ENCODE measurements around the gene GDAP1L1.

Gene GDAP1L1

DNA sequence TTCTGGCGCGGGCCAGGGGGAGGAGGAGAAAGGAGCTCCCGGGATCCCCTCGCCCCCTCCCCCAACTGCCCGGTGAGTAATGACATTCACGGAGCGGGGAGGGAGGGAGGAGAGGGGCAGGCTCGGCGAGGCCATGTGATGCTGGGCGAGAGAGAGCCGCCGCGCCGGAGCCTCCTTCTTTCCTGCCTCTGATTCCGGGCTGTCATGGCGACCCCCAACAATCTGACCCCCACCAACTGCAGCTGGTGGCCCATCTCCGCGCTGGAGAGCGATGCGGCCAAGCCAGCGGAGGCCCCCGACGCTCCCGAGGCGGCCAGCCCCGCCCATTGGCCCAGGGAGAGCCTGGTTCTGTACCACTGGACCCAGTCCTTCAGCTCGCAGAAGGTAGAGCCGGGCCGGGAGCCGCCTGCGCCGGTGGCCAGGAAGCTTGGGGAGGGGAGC lies at the start of gene GDAP1L1:
GDAP1L1 (plus strand) TSS at position 178 of the 441 bp plus-strand sequence; CDS start at position 205, 27 bp downstream.
- no peak for DNase-seq (ENCODE audit: low read depth in 2 of 2, low spot score in 1 of 2)

DNA sequence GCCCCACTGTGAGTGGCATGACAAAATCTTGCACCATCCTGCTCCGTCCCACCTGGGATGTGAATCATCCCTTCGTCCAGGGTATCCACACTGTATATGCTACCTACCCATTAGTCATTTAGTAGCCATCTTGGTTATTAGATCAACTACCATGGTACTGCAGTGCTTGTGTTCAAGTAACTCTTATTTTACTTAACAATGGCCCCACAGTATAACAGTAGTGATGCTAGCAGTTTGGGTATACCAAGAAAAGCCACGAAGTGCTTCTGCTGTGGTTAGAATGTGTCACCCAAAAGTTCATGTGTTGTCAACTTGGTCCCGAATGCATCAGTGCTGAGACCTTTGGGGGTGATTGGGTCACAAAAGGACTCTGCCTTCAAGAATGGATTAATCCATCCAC lies 48.2 kb upstream of the GDAP1L1 start:
- no peak for DNase-seq (ENCODE audit: low read depth in 2 of 2, low spot score in 1 of 2)

DNA sequence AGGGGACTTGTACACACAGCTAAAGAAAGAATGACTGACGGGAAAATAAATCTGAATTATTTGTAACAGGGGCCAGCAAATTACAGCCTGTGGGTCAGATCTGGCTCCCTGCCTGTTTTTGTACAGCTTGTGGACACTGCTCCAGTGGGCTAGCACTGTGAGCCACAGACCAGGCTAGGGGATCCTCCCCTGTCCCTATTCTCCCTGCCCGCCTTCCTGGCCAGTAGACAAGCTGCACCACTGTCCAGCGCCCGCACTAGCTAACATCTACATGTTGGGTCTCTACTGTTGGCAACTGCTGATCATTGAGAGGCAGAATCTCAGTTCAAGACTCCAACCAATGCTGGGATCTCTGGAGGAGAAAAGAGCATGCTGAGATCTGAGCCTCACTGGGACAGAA lies 47.2 kb upstream of the GDAP1L1 start:
- DNase-seq (ENCODE audit: low read depth in 2 of 2, low spot score in 1 of 2): no peak

DNA sequence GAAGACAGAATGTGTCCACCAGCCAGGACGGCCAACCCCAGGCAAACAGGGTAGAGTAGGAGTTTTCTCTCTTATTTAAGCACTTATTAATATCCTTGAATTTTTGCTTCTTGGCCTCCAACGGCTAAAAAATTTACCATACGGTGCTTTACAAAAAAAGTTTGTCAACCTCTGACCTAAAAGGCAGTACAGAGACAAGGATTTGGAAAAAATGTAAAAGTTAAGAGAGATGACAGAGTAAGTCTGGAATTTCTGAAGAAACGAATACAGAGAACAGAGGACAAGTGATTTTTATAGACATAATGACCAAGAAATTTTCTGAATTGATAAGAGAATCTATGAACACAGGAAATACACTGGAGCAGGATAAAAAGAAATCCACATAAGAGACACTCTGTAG lies 46.7 kb upstream of the GDAP1L1 start:
- no peak for DNase-seq (ENCODE audit: low read depth in 2 of 2, low spot score in 1 of 2)

DNA sequence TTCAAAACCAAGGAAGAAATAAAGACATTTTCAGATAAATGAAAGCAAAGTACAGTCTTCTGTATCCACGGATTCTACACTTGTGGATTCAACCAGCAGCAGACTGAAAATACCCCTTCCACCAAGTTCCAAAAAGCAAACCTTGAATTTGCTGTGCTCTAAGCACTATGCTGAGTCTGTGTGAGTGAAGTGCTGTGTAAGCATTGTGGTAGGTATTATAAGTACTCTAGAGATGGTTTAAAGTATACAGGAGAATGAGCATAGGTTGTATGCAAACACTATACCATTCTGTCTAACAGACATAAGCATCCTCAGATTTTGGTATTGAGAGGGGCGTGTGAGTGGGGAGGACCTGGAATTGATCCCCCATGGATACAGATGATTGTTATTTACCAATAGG lies 46.1 kb upstream of the GDAP1L1 start:
- DNase-seq (ENCODE audit: low read depth in 2 of 2, low spot score in 1 of 2): no peak

DNA sequence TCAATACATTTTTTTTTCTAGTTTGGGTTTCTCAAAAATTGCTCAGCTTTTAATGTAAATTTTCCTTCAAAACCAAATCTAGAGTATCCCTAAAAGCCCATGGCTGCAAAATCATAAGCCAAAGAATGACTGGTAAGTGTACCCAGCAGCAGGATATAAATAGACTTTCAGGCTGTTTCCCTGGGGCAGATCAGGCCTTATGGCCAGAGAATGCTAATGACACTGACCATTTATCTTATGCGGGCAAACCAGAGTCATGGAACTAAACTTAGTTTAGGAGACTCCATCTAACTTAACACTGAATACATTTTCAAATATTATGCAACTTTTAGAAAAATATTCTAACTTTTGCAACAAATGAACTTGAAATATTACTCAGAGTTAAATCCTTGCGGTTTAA lies 43.9 kb upstream of the GDAP1L1 start:
- DNase-seq (ENCODE audit: low read depth in 2 of 2, low spot score in 1 of 2): no peak

DNA sequence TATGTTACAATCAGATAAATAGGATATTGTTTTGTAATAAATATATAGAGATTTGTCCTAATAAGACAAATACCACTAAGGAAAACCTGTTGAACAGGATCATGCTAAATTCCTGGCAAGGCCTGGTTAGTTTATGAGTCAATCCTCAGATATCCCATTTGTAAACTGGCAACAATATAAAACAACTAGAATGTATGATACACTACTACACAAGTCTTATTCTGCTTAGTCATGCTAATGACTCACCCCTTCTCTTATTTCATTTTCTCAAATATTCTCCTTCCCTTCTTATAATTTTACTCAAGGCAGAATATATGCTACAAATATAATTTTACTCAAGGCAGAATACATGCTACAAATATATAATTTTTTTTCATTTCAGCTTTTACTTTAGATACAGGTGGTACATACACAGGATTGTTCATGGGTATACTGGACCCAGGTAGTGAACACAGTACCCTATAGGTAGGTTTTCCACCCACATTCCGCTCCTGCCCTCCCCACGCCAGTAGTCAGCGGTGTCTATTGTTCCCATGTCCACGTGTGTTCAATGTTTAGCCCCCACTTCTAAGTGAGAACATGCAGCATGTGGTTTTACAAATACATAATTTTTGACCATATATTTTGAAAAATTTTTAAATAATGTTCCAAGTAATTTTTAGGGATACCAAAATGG lies 42.8 kb upstream of the GDAP1L1 start:
- DNase-seq (ENCODE audit: low read depth in 2 of 2, low spot score in 1 of 2): no peak

DNA sequence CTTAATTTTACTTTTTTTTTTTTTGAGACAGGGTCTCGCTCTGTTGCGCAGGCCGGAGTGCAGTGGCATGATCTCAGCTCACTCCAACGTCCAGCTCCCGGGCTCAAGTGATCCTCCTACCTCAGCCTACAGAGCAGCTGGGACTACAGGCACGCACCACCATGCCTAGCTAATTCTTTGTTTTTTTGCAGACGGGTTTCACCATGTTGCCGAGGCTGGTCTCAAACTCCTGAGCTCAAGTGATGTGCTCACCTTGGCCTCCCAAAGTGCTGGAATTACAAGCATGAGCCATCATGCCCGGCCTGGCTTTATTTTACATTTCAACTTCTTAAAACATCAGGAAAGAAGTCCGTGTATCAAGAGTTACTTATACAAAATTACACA lies 42.3 kb upstream of the GDAP1L1 start:
- no peak for DNase-seq (ENCODE audit: low read depth in 2 of 2, low spot score in 1 of 2)

DNA sequence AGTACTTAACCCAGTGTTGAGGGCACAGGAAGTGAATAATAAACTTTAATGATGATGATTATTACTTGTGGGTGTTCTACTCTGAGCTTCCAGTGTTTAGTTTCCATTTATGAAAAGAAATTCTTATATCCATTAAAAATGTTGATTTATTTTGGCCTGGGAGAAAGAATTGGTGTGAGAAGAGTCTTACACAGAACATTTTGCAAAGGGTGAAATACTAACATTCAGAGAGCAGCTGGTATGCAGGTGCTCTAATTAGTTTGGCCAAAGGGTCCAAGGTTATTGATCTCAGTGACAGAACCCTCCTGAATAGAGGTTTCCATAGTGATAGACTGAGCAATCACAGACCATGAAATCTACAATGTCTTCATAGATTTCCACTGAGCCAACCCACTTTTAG lies 41.0 kb upstream of the GDAP1L1 start:
- DNase-seq (ENCODE audit: low read depth in 2 of 2, low spot score in 1 of 2): no peak

DNA sequence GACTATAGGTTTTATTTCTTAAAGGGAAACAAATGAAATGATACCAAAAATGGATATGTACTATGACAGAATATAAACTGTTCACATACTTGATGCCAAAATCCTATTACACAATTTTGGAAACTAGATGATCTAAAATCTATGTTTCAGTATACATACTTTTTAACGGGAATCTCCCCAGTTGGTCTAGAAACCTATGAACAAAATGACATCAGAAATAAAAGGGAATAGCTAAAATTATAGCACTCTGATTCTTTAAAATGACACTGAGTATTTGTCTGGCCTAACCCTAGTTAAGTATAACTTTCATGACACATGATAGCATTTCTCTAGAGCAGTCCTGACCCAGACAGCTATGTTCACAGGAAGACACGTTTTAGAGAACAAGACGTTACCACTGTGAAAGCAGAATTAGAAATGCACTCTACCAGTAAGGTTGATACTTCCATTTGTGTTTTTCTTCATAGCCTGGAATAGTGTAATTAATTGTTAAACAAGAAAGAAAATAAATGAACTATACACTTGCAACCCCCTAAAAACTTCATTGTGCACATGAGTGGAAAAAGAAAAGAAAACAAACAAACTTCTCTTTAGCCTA lies 39.9 kb upstream of the GDAP1L1 start:
- DNase-seq (ENCODE audit: low read depth in 2 of 2, low spot score in 1 of 2): no peak

DNA sequence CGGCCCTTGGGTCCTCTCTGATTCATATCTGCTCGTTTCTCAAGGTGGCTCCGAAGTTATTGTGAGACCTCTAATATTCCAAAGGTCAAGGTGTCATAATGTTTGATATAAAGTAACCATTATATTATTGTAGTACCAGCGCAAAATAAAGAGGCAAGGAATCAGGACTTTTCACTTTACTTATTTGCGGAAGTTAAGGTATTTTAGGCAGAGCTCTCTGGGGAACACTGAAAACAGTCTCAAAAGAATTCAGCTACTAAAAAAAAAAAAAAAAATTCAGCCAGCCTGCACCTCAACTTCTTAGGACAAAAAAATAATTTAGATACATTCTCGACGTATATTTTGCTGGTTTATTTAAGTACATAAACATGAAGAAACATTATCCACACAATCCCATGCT lies 38.9 kb upstream of the GDAP1L1 start:
- no peak for DNase-seq (ENCODE audit: low read depth in 2 of 2, low spot score in 1 of 2)

DNA sequence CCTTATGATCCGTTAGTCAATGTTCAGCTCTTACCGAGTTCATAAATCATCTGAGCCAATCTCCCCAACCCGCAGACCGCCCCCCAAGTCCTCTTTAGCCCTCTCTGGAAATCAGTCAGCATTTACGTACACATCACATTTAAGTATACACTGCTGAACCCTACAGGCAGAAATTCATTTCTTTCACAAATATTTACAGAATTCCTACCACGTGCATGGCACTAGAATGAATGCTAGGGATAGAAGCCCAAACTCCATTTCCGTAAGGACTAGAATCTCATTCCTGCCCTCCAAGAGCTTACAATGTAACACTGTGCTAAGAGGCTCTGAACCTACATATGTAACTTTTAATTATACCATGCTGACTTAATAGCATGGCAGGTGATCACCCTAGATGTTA lies 38.3 kb upstream of the GDAP1L1 start:
- DNase-seq (ENCODE audit: low read depth in 2 of 2, low spot score in 1 of 2): no peak

DNA sequence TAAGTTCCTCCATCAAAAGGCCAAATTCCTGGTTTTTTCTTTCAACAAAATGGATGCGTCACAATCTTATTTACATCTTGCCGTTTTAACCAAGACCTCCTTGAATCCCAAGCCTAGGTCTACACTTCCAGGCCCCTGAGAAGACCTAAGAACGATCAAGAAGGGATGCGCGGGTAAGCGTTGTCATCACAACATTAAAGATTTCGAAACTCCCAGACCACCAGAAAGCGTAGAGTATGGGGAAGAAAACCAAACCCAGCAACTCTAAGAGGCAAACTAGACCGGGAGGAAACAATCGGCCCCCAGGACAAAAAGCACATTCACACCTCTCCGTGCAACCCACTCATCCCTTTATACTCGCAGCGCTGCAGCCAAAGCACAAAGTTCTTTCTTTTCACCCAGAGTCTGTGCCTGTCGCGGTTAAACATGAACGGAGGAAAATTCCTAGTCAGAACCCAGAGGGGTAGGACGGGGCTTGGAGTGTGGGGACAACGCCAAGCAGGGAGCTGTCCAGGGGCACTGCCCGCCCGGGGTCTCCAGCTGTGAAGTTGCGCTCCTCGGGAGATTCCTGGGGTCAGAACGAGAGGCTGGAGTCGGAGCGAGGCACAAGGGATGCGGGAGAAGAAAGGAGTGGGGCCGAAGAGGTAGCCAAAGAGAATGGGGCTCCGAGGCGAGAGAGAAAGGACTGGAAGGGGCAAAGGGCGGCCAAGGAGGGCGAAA lies 37.3 kb upstream of the GDAP1L1 start:
- DNase-seq (ENCODE audit: low read depth in 2 of 2, low spot score in 1 of 2): no peak

DNA sequence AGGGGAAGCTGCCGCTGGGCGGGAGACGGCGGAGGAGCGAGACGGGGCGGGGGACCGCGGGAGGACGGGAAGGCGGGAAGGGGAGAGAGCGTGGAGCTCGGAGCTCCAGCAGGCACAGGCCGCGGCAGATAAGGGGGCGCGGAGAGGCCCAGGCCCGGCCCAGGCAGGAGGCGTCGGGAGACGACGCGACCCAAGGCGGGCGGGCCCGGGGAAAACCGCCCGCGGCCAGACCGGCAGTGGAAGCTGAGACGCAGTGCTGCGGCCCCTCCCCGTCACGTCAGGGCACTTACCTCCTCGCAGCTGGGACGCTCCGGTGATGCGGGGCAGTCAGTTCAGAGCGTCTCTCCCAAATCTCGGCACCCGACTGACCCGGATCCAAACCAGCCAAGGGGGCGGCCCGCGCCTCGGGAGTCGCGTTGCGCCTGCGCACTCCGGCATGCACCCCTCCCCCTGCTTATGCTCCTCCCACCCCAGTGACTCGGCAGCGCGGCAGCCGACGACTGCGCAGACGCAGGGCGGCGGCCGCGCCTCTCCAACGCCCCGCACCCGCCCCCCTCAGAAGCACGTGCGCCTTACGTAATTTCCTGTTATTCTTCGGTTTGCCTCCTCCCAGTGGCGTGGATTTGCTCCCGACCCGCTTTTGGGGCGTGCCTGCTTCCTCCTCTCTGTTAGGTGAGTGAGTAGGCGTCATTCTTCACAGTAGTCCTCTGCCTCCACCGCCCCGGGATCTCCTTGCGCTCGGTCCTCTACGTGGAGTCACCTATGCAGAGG lies 36.5 kb upstream of the GDAP1L1 start, which contains the start of gene OSER1:
OSER1 (minus strand) TSS at position 366 of the 771 bp plus-strand sequence. CDS start 3,814 bp downstream, outside the sequence.
- DNase-seq (ENCODE audit: low read depth in 2 of 2, low spot score in 1 of 2): peak; percentile 92 to 97

DNA sequence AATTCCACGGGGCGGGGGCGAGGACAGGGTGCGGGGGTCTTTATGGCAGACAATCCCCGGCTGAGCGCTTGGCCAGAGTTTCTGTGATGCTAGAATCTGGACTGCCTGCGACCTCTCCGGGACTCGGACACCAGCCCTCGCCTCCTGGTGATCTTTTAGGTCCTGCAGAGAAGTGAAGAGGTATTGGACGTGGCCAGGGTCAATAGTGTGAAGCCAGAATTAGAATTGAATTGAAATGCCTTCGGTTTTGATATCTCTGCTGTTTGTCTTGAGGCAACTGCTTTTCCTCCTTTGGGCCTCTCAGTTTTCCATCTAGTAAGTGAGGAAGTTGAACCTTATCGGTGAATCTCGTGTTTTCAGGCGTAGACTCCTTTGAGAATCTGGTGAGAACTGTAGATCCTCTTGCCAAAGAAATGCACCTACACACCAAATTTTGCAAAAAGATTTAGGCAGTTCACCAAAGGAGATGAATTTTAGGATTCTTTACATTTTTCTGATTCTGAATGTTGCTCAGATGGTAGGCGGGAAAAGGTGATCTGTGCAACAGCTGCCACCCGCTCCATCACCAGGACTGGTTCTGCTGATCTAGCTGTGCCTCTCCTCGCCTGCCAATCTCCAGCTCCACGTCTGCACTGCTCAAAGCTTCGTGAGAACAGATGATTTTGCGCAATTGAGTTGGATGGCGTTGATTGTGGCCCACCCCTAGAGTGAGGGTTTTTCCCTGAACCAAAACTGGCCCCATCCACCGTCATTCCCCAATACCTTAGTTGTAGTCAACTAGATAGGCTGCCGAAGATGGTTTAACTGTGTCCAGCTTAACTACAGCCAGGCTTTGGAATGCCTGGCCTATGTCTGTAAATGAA lies 35.7 kb upstream of the GDAP1L1 start:
- no peak for DNase-seq (ENCODE audit: low read depth in 2 of 2, low spot score in 1 of 2)

DNA sequence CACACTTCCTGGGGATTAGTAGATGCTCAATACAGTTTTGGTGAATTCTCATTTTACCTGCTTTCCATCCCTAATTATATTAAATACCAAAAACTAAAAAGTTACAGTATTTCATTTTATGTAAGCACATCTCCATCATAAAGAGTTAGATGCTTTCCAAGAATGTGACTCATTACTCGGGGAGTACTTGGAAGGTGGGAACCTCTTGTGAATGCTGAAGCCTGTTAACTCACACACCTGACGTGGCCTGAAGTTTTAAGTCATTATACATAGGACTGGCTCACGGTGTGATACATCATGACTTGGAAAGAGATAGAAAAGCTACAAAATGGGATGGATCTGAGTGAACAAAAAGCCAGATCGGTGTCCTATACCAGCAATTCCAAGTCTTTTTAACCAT lies 34.3 kb upstream of the GDAP1L1 start:
- DNase-seq (ENCODE audit: low read depth in 2 of 2, low spot score in 1 of 2): no peak

DNA sequence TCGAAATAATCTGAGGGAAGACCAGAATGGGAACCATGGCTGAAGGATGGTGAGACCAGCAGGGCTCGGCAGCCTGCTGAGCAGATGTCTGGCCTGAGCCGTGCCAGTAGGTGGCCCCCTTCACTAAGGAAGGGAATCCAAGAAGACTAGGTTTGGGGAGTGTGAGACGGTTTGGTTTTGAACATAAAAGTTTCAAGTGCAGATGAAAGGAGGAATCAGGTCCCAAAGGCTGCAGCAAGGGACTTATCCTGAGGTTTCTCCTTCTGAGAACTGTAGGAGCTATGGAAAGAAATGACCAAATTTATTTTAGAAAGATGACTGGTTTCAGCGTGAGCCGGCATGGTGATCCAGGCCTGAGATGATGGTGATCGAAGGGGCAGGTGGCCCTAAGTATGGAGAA lies 32.0 kb upstream of the GDAP1L1 start:
- peak; percentile 35 to 49 for DNase-seq (ENCODE audit: low read depth in 2 of 2, low spot score in 1 of 2)

DNA sequence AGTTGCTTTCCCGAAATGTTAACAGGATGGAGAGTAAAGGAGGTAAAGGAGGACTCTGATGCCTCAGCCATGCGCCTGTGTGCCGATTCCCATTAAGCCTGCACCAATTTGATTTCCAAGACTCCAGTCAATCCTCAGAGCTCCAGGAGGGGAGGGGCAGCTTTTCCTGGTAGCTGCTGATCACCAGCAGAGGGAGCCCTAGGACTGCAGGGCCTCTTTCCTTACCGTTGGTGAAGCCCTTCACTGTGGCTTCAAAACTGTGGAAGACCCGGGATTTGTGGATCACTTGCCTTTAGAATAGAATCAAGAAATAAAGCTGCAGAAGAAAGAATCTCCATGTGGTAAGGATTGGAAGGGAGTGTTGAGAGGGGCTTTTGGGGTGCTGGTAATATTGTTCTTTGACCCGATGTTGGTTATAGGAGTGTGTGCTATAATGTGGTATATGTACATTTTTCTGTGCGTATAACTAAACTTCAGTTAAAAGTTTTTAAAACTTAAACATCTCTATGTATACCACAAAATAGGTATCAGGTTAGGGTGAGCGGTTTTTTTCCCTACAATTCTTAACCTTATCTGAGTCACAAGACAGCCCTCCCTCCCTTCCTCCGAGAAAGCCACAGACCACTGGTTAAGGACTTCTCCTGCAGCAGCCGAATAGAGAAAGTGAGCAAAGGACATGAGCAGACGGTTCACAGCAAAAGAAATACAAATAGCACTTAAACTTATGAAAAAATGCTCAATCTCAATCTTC lies 29.6 kb upstream of the GDAP1L1 start:
- peak; percentile 36 to 51 for DNase-seq (ENCODE audit: low read depth in 2 of 2, low spot score in 1 of 2)

DNA sequence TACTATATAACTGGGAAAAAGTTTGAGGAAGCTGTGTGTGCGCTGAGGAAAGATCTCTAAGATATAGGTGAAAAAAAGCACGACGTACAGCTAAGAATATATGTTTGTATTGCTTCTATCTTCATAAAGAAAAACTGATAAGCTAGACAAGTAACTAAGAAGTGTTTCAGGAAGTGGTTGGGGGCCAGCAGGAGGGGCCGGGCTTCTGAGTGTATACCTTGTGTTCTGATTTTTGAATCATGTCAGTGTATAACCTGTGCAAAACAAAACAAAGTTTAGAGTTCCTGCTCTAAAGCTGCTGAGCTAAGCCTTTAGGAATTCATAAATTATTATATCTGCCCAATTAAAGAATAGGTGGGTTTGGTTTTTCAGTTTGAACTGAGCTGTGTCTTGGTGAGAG lies 28.7 kb upstream of the GDAP1L1 start:
- peak in 1 of 2 donors; percentile 16 for DNase-seq (ENCODE audit: low read depth in 2 of 2, low spot score in 1 of 2)

DNA sequence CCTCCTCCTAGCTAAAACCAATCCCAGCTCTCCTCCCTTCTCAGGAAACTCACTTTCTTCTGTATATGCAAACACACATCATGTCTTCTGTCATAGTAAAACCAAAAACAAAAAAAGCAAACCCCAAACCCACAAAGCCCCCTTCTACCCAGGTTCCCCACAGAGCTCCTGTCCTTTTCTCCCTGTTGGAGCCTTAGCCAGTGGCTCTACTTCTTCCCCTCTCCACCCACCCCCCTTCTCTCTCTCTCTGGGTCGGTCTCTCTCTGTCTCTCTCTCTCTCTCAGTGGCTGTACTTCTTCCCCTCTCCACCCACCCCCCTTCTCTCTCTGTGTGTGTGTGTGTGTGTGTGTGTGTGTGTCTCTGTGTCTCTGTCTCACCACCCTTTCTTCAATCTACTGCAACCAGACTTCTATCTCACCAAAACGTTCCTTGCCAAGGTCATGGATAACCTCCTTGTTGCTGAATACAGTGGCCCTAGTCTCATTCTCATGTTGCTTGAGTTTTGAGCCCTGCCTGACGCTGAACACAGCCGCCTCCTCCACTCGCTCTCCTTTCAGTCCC lies 27.9 kb upstream of the GDAP1L1 start:
- no peak for DNase-seq (ENCODE audit: low read depth in 2 of 2, low spot score in 1 of 2)

Measured in stimulated activated CD8-positive, alpha-beta memory T cell treated with anti-CD3 and anti-CD28 coated beads, Interleukin-4, amount 100 ng/mL, for 1 hour (primary cell).